IPS DF 19.7 (cell line): Measurements from ENCODE around the gene NEURL1.

Experiments
- DNase-seq: peaks from one replicate; pipeline ENCODE4 v3.0.0-alpha.2; 2013; ENCODE audit warnings: low read depth, low spot score

NEURL1 gene

DNA sequence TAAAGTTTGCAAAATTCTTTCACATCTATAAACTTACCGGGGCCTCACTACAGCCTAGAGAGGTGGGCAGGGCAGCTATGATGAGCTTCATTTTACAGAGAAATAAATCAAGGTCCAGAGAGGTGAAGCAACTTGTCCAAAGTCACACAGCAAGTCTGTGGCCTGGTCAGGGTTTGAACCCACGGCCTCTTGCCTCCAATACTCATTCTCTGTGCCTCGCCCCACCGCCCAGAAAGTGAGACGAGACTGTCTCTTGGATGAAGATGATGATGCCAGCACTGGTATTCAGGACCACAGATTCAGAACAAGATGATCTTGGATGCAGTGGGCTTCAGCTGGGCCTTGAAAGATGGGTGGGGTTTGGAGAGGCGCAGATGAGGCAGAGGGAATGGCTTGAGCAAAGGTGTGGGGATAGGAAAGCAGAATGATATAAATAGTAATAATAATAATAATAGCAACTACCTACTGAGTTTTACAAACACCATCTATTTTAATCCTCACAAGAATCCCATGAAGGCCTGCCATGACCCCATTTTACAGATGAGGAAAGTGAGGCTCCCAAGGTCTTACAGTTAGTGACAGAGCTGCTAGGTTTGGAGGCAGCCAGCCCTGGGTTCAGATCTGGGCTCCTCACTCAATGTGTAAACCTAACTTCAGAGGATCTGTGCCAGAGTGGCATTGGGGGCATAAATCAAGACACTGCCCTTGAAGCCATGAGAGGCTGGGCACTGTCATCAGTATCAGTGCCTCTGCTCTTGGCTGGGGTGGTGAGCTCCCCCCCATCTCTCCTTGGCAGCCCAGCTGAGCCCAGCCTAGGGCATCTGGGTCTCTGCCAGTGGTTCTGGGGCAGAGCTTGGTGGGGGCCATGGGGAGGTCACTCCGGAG lies 70.0 kb downstream of the NEURL1 start:
- no peak for DNase-seq

DNA sequence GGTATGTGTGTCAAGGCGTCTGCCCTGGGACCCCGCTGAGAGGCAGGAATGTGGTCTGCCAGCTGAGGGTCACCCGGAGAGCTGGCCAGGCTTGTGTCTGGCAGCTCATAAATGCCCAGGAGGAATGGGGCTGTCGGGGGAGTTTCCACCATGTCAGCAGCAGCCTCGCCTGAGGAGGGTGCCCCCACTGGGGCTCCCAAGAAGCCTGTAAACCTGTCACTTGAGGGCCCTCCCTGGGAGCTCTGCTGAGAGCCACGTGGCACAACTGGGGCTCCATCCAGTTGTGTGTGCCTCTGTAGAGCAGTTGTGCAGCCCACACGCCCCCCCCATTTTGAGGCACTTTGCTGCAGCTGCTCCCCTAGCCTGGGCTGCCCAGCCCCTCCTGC lies 70.6 kb downstream of the NEURL1 start:
- DNase-seq, result no peak

DNA sequence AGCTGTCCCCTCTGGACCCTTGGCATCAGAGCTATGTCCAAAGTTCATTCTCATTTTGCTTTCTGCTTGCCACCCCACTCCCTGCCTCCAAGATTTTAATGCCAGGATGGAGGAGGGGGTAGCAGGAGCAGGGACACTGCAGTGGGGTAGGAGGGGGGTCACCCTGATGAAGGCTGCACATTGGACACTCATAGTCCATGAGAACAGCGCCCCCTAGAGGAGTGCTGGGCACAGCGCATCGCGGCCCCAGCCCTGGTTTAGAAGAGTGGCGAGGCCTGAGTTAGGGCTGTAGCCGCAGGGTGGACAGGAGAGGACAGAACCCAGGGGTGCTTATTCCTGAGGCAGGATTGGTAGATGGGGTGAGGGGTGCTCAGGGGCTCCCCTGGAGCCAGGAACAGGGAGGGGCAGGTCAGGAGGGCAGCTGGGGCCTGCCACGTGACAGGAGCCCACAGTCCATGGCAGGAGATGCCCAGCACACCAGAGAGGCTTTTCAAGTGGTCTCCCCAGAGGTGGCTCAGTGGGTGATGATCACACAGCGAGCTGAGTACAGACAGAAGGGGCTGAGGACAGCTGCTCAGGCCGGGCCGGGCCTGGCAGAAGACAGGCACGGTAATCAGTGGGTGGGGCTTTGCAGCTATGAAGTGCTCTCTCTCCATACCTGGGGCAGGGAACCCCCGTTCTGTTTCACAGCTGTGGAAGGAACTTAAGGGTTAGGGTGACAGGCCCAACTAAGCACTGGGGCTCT lies 71.4 kb downstream of the NEURL1 start:
- no peak for DNase-seq

DNA sequence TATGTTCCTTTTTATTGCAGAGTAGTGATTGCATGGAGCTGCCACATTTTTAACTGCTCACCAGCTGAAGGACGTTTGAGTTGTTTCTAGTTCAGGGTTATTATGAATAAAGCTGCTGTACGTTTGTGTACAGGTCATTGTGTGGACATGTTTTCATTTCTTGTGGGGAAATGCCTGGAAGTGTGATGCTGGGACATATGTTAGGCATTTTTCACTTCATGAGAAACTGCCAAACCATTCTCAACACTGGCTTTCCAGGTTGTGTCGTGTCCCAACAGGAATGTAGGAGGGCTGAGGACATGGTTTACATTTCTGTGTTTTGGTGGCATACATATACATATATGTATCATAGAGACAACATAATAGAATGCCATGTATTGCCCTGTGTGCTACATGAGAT lies 73.0 kb downstream of the NEURL1 start:
- no peak for DNase-seq

DNA sequence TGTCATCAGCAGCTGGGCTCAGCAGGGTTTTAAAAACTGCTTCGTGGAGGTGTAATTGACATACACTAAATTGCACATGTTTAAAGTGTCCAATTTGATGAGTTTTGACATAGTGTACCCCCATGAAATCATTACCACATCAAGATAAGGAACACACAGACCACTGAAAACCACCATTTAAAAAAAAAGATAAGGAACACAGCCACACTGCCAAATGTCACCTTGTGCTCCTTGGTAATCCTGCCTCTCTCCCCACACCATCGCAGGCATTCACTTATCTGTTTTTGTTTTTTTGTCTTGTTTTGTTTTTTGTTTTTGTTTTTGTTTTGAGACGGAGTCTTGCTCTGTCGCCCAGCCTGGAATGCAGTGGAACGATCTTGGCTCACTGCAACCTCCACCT lies 75.0 kb downstream of the NEURL1 start:
- DNase-seq, result no peak

DNA sequence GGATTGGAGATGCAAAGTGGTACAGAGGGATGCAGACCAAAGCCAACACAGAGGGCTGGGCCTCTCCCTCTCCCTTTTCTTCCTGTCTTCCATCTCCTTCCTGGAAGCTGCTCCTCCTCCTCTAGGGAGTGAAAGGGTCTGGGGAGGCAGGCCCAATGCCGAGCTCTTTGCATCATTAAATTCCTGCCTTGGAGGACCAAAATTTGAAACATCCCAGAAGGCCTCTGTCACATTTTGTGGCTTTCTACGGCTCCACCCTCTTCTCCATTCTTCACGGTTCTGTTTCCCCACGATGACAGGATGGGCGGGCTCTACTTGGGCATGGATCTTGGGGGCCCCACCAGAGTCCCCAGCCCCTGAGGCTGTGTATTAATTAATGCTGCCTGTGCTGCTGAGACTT lies 76.4 kb downstream of the NEURL1 start:
- DNase-seq, result no peak

DNA sequence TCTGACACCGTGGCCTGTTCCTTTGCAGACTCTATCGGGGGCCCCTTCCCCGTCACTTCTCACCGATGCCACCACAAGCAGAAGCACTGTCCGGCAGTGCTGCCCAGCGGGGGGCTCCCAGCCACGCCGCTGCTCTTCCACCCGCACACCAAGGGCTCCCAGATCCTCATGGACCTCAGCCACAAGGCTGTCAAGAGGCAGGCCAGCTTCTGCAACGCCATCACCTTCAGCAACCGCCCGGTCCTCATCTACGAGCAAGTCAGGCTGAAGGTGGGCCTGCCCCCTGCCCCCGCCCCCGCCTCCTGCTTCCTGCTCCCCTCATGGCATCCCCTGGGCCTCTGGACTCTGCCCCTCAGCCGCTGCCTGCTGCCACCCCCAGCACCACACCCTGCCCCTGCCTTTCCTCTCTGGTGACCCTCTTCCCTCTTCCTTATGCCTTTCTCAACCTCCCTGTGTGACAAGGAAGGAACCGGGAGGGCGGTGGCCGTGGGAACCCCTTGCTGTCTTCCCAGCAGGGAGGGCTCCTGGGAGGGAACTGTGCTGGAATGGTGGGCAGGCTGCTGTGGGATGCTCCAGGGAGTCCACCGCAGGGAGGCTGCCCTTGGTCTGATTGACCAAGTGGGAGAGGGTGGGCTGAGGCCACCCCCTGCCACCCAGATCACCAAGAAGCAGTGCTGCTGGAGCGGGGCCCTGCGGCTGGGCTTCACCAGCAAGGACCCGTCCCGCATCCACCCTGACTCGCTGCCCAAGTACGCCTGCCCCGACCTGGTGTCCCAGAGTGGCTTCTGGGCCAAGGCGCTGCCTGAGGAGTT lies 77.5 kb downstream of the NEURL1 start:
- no peak for DNase-seq

DNA sequence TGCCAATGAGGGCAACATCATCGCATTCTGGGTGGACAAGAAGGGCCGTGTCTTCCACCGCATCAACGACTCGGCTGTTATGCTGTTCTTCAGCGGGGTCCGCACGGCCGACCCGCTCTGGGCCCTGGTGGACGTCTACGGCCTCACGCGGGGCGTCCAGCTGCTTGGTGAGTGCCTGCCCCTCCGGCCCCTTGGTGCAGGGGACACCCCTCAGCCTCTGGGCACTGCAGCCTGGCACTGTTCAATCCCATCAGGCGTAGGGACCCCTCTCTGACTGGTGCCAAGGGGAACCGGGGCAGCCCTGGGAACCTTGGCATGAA lies 78.1 kb downstream of the NEURL1 start:
- DNase-seq, result no peak

DNA sequence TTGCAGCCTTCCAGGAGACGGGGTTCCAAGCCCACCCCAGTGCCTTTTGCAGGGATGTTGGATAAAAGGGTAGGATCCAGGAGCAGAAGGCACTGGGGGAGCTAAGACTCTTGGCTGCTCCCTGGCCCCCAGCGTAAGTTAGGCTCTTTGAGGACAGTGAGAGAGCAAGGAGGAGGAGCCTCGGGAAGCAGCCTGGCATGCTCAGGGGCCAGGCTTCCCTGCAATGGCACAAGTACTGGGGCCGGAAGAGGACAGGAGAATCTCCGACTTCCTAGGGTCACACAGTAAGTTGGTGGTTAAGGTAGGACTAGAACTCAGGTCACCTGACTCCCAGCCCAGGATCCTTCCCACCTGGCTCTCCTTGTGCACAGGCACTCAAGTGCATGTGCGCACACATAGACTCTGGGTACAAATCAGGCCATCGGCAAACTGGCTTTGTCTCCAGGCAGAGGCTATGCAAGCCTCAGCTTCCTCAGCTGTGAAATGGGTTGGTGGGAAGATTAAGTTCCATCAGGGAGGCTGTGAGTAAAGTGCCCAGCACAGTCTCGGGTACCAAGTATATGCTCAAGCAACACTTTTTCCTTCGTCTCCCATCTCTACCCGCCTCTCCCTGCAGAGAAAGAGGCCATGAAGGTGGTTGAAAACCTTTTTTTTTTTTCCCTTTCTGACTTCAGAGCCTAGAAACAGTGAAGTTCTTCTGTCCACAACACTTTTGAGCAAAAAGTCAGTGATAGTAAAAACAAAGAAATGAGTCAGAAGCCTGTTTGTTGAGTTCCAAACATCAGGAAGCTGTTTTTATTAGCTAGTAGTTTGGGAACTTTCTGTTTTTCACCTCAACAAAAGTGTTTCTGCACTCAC lies 79.1 kb downstream of the NEURL1 start:
- DNase-seq, result no peak

DNA sequence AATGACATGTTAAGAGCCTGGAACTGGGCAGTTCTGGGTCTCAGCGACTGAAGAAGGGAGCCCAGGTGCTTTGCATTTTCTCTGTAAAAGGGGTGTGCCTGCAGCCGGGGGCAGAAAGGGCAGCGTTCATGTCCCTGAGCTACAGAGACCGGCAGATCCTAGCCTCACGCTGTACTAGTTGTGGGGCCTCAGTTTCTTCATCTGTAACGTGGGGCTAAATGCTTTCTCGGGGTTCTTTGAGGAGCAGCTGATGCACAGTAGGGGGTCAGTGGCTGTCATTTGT lies 79.6 kb downstream of the NEURL1 start:
- DNase-seq, result no peak

DNA sequence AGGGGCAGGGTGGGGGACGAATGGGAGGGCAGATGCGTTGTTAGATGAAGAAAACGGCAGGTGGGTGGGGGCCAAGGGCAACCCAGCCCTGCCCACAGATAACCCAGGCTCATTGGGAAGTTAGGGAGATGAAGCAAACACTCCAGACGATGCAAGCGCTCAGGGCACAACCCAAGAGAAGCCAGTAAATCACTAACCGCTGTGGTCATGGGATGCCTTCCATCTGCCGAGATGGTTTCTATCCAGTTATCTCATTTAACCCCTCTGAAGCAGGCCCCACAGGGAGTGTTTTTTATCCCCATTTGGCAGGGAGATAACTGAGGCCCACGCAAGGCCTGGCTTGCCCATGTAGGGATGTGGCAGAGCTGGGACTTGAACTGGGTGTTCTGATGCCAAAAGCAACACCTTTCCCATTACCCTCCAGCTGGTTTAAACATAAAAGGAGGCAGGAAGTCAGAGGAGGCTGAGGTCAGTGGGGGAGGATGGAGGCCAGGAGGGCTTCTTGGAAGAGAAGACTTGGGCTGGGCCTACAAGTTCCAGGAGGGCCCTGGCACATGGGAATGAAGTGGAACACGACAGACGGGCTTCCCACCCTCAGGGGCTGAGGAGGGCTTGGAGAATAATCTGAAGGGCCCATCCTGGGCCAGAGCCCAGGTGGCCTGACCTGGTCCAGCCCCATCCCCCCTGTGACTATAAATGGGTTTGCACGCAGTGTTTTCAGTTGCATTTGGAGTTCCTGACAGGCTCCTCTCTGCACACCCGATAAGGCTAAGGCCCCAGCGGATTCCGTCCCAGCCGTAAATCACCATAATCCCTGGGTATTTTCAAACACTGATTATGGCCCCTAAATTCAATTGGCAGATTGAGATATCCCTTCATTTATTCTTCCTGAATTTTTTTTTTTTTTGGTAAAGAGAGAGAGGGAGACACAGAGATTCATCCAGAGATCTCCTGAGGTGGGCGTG lies 80.9 kb downstream of the NEURL1 start:
- DNase-seq, result no peak

DNA sequence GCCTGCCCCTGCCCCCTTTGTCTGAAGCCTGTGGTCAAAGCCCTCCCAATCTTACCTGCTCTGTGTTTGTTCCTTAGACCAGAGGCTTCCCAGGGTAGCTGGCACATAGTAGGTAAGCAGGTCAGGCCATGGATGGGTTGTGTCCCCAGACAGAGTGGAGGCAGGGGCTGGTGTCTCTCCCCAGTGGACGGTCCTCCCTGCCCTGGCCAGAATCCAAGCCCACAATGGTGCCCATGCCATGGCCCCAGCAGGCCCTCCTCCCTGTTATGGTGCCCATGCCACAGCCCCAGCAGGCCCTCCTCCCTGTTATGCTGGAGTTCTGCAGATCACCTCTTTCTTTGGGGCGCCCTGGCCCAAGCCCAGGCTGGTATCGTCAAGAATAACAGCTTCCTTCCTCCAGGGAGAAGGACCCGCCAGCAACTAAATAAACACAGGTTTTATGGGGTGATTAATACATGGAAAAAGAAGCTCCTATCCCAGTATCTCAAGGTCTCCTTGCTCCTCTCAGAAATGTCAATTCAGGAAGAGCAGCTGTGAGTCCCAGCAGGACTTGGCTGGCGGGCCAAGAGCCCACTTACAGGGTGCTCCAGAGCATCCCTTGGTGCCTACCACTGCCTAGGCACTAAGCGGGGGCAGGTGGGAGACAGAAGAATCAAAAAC lies 82.0 kb downstream of the NEURL1 start:
- DNase-seq, result no peak

DNA sequence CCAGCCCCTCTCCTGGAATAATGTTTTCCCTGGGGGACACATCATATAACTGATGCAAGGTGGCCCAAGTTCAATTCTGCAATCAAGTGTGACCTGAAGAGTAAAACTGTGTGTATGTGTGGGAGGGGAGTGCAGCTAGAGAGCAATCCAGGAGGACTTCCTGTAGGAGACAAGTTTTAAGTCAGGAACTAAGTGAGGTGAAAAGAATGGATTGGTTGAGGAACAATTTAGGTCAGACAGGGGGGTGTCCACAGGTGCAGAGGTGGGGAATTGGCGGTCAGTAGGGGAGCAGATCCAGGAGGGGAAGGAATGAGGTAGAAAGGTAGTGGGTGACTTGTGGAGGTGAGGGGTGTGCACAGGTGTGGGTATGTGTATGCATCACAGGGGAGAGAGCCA lies 82.6 kb downstream of the NEURL1 start:
- DNase-seq, result no peak

DNA sequence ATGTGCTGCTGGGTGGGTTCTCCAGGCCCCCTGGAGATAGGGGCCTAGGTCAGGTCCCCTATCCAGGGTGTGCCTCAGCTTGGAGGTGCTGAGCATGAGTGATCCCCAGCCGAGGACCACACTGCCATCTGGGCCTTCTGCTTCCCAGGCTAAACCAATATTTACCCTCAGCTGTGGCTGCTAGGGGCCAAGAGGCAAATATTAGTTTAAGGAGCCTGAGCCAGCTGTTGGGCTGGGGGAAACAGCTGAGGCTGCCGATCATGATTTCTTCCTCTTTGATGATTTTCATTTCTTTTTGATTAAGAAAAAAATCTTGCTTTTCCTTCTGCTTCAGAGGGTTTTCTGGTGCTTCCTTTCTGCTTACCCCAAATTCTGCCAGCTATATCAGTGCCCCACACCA lies 83.4 kb downstream of the NEURL1 start:
- no peak for DNase-seq

DNA sequence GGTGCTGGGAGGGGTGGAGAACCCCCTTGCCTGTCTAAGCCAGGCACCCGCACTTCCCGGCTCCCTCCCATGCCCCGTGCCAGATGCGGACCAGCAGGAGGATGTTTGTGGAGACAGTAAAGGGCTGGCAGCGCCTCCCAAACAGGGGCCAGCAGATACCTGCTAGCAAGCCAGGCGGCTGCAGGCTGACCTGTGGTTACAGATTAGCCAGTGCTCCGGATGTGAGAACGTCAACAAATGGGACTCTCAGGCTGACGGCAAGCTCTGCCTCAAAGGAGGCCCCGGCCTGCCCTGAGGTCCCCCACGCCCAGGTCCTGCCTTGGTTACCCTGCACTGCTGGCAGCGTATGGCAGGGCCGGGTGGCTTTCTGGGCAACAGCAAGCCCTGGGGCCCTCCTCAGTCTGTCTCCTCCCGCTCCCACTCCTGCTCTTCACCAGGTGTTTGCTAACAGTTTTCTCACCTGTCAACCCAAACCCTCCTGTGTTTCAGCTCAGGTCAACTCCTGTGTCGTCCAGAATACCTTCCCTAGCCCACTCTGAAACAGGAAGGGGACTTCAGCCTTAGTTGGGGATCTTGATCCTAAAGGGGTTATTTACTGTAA lies 85.4 kb downstream of the NEURL1 start:
- DNase-seq, result no peak

DNA sequence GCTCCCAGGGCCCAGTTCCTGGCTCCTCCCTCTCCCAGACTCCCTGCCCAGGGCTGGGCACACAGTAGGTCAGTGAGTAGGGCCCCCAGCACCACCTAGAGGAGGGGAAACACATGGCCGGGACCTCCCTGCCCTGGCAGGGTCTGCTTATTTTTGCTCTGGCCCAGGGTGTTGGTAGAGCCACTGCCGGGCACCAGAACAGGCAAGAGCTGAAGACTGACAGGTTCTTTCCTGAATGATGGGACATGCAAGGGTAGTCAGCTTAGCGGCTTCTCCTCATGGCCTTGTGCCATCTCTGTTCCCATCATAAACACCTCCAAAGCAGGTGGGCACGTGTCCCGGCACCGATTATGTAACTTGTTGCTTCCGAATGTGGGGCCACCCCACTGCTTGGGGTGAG lies 86.5 kb downstream of the NEURL1 start:
- no peak for DNase-seq

DNA sequence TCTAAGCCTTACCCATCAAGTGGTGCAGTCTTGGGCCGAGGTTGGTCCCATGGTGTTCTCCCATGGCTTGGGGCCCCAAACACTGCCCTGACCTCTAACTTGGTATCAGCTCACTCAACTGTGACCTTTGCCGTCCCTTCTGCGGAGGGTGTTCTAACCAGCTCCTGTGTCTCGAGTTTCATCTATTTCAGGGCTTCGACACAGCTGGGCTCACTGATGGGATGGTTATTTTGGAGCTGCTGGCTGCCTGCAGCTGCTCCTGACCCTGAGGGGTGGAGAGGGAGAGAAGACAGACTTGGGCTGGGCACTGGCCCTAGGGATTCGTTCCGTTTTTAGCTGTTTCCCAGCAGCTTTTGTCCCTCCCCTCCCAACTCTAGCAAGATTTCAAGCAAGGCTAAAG lies 86.9 kb downstream of the NEURL1 start:
- no peak for DNase-seq

DNA sequence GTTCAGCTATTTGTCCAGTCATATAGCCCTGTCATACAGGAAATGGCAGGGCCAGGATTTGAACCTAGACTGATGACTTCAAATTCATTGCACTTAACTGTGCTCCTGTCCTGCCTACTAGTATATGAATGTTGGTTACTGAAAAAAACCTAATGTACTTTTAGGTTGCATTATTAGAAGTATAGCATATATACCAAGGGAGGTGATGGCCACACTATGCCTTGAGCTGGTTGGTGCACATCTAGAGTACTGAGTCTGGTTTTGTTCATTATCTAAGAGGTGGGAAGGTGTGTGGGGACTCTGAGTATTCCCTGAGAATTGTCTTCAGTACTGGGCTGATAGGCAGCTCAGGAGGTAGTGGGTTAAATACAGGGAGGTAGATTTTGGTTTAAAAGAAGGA lies 88.0 kb downstream of the NEURL1 start:
- DNase-seq, result no peak

DNA sequence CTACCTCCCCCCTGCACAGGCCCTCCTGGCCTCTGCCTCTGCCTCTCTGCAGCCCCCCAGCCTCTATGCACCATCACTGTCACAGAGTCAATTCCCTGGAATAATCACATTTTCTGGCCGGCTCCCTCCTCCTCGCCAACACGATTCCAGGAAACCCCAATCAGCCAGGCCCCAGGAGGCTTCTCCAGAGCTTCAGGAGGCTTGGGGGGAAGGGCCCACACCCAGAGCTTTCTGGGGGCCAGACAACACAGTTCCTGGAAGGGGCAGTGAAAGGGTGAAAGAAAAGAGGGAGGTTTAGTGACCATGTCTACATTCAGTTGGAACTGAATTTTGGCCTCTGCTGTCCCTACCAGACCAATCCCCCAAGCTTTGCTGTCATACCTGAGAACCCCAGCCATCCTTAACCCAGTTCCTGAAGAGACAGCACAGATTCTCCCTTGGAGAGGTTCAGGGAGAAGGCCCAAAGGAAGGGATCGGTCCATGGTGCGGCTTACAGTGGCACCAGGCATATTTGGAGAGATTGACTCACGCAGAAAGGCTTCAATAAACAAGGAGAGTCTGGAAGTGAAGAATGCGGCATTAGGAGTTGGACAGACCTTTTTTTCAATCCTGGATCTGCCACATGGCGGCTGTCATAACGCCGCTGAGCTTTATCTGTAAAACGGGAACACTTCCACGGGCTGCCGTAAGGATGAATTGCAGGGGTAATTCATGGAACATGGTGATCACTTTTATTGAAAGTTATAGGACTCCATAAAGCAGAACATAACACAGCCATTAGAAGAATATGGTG lies 89.0 kb downstream of the NEURL1 start:
- no peak for DNase-seq
